ENCODE data around the gene BTN1A1. TPM values are rescaled to one million over a fixed set of nuclear protein-coding genes. Genes with fewer than 3 reads are reported as not detected.

The BTN1A1 gene, protein sequence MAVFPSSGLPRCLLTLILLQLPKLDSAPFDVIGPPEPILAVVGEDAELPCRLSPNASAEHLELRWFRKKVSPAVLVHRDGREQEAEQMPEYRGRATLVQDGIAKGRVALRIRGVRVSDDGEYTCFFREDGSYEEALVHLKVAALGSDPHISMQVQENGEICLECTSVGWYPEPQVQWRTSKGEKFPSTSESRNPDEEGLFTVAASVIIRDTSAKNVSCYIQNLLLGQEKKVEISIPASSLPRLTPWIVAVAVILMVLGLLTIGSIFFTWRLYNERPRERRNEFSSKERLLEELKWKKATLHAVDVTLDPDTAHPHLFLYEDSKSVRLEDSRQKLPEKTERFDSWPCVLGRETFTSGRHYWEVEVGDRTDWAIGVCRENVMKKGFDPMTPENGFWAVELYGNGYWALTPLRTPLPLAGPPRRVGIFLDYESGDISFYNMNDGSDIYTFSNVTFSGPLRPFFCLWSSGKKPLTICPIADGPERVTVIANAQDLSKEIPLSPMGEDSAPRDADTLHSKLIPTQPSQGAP
- 0.16 TPM in 1 of 2 replicates, not detected in the other for total RNA-seq

DNA sequence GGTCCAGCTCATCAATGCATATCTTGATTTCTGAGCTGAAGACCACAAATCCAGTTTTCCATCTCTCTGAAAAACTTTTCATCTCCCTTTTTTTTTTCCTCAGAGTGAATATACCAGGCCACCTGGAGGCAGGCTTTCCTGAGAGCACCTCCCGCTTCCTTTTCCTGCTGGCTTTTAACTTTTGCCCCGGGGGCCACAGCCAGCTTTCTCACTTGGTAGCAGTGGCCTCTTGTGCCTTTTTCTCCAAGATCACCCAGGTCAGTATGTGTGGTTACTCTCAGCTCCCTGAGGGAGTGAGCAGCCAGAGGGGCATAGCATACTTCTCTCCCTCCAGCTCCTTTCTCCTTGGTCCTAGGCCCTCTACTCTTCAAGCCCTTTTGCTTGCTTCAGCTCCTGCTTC, at the start of gene BTN1A1:
TSS of gene BTN1A1 (plus strand) at position 202 of the 400 bp plus-strand sequence. CDS start 984 bp downstream, outside the sequence.

DNA sequence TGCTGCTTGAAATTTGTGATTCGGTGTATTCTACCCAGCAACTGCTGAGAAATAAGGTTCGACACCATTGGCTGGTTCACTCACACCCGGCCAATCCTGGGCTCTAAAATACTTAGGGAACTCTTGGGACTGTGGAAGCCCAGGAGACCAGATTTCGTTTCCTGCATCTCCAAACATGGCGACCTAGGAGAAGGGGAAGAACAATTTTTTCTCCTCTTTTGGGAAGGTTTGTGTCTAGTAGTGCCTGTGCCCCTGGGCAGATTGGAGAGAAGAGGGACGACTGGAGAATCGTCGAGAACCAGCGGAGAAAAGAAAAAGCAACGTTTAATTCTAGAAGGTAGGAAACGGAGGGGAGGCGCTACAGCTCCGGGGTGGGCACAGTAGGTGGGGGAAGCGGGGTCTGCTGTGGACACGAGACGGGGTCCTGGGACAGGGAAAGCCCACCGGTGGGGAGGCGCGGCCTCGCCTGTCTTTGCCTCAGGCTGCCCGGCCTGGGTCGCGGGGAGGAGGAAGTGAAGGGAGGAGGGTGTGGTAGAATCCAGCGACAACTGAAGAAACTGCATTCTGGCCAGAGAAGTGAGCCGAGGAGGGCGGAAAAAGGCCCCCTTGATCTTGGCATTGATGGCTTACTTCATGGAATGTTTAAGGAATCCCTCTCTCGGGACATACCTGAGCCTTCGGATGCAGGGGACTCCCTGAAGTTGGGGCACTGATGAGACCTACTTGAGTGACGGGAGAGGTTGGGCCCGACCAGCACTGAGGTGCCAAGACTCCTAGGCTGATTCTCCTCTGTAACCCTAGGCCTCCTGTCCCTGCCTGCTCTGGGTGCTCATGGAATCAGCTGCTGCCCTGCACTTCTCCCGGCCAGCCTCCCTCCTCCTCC, 42.1 kb upstream of the BTN1A1 start, which contains the start of gene BTN2A1:
TSS of gene BTN2A1 (plus strand) at position 150 of the 883 bp plus-strand sequence. CDS start at position 832, 682 bp downstream.

DNA sequence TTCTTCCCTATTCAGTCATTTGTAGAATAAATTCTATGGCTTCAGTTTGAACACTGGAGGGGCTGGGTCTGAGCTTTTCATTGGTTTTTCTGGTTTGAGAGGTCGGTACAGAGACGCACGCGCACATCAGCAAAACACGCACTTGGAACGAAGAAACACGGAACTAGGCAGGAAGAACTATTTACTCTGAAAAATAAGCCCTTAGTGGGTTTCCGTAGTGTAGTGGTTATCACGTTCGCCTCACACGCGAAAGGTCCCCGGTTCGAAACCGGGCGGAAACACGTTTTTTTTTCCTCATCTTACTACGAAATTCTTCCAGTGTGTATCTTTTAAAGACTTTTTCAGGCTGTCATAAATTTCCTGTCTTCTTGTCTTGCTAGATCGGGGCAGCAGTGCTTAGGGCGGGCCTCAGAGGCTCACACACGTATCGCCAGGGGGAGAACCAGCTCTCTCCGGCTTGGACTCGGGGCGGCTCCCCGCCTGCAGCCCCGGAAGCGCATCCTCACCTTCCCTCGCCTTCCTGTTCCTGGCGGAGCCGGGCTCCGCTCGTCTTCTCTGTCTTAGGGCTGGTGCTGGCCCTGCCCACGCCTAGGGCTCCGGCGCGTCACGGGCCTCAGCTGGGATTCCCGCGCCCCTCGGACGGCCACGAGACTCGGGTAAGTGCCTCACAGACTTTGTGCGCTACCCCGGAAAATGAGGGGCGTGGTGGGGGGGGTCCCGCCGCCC, 37.9 kb downstream of the BTN1A1 start, which contains the start of gene HMGN4:
TSS of gene HMGN4 (plus strand) at position 521 of the 726 bp plus-strand sequence. CDS start 6,841 bp downstream, outside the sequence.

Other genes starting within 250 kb of the BTN1A1 start
- 7.7 and 16.5 TPM in 2 replicates for gene BTN3A2, start 135.1 kb upstream of the BTN1A1 start, total RNA-seq
- gene BTN2A2, start 117.2 kb upstream of the BTN1A1 start, total RNA-seq, result 7.1 and 8.3 TPM in 2 replicates
- gene BTN3A1, start 98.0 kb upstream of the BTN1A1 start, total RNA-seq, result 7.7 and 15.7 TPM in 2 replicates
- 3.6 and 4.9 TPM in 2 replicates for gene BTN3A3, start 59.8 kb upstream of the BTN1A1 start, total RNA-seq
- gene BTN2A1, start 42.3 kb upstream of the BTN1A1 start, total RNA-seq, result 6.0 and 7.4 TPM in 2 replicates
- 58.2 and 68.9 TPM in 2 replicates for gene HMGN4, start 38.1 kb downstream of the BTN1A1 start, total RNA-seq
- gene ABT1, start 96.7 kb downstream of the BTN1A1 start, total RNA-seq, result 15.0 and 18.7 TPM in 2 replicates
- gene ZNF322, start 159.4 kb downstream of the BTN1A1 start, total RNA-seq, result 4.7 and 10.4 TPM in 2 replicates

Measured in mesangial cell (primary cell).